Measurements from ENCODE around the gene PAWR.

- no peak for TF ChIP-seq CTCF (conservative IDR thresholded peaks at IDR 0.05; ENCODE audit: low read depth, low read length)
- no peak for TF ChIP-seq EZH2 (IDR thresholded peaks at IDR 0.05; ENCODE audit: borderline replicate concordance, low read depth, low read length, poor library complexity, severe bottlenecking)
Observed at GRCh38 chr12:79601908-79602307, 88.9 kb downstream of the PAWR start.

Data from A673 (cell line).